A204.1 (cell line): Measurements from ENCODE around the gene OLFML1.

Experiments used
- FAIRE-seq: peaks from 2 replicates; lab custom pipeline; 2012; peaks lifted over from hg19 to GRCh38; lab: Jason Lieb, UNC

OLFML1 gene

DNA sequence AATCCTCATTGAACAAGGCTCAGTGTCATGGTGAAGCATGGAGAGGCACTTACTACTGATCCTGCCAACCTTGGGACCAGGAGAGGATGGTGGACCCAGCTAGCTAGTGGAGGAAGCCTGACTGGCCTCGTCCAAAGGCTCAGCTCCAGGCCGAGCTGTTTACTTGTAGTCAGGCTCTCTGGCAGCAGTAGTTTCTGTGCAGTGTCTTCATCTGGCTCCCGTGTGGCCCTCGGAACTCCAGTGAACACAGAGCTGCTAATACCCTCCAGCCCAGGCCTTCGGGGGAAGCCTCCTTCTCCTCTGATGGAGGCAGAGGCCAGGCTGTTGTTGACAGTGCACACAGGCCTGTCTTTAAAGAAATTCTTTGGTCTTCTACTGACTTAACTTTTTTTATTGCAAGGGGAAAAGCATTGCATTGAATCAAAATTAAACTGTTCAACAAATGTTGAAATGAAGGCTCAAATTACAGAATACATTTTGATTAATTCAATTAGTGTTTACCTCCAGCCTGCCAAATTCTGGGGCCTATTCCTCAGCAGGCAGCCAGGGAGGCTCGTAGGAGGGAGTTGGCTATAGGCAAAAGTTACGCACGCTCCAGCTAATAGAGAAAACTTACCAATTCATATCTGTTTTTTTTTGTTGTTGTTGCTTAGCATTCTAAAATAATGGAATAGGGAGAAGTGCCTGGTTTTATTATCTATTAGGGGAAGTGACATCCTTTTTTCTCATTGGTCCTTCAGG lies 47.3 kb downstream of the OLFML1 start:
- FAIRE-seq: no peak

DNA sequence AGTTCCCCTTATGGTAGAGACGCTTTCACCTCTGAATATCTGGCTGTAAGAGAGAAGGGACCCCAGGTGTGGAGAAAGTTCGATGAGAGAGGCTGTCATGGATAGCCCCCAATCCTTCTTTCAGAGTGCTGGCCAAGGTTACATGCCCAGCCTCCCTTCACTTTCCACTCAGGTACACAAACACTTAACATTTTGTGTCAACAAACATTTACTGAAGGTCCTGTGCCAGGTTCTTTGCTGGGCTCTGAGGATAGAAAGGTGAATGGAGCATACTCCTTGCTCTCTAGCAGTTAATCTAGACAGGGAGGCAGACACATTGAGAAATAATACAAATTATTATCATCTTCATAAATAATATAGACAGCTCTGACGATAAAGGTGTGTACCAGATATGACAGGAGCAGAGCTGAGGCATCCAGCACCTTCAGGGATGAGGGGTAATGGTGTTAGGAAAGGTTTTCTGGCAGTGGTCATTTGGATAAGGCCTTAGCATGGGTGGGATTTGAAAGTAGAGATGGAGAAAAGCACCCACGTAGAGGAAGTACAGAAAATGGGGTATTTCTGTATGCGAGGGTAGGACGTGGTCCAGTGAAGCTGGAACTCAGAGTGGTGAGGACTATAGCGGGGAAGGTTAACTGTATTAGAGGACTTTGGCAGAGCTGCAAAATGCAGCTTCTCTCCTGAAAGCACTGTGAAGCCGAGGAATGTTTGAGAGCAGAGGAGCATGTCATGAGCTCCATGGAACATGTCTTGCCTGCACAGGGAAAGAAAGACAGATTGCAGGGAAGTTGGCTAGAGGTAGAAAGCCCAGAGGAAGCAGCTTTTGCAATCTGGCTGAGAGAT lies 48.1 kb downstream of the OLFML1 start:
- FAIRE-seq: no peak

DNA sequence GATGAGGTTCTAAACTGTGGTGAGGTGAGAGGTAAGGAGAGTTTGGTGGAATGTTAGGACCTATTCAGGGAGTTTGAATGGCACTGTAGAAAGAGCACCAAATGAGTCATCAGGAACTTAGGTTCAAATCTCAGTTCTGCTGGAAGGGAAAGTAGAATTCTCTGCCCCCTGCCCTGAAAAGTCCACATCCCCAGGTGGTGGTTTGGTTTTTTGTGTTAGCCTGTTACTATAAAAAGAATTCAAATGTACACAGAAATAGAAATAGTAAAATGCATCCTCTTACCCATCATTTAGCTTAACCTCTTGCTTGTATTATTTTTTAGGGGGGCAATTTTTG lies 48.7 kb downstream of the OLFML1 start:
- no peak for FAIRE-seq

DNA sequence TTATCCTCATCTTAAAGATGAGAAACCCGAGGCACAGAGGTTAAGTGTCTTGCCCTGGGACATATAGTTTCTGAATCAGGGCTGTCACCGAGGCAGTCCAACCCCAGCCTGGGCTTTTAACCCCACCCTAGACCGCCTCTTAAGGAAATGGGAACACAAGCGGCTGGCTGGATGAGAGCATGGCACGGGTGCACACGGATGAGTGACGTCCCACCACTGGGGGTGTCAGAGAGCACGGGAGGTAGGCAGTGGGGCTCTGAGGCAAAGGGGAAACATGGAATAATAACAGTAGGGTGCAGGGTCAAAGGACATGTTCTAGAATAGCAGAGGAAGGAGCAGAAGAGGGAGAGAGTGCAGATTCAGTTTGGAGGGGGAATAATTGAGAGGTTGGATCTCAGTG lies 50.8 kb downstream of the OLFML1 start:
- FAIRE-seq: no peak

DNA sequence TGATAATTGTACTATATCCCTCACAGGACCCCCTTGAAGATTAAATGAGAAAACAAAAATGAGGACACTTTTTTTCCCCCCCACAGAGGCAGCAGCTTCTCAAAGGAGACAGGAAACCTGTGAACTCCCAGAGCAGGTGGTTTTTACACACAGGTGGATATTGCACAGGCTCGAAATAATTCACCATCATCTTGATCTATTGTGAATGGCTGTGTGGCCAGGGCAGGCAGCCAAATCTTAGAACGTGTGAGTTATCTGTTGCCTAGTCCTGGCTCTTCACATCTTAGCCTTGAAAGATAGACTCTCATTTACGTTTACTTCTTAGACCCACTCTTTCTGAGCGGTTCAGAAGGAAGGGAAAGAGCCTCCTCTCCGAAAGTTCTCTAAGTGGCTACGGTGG lies 52.0 kb downstream of the OLFML1 start:
- no peak for FAIRE-seq

DNA sequence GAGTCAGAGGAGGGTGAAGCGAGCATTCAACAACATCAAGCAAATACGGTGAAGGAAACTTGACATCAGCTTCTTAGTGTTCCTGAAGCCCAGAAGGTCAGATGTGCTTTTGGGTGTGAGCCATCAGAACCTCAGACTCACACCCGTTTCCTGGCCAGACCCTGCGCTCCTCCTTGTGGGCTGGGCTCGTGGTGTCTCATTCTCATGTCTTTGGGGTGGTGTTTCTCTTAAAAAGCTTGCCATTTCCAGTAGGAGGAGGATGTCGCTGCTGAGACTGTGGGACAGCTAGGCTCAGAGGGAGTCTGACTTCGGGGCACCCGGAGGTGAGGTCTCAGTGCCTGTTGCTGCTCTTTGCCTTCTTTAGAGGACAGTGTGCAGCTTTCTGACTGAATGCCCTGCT lies 52.7 kb downstream of the OLFML1 start:
- FAIRE-seq: no peak

DNA sequence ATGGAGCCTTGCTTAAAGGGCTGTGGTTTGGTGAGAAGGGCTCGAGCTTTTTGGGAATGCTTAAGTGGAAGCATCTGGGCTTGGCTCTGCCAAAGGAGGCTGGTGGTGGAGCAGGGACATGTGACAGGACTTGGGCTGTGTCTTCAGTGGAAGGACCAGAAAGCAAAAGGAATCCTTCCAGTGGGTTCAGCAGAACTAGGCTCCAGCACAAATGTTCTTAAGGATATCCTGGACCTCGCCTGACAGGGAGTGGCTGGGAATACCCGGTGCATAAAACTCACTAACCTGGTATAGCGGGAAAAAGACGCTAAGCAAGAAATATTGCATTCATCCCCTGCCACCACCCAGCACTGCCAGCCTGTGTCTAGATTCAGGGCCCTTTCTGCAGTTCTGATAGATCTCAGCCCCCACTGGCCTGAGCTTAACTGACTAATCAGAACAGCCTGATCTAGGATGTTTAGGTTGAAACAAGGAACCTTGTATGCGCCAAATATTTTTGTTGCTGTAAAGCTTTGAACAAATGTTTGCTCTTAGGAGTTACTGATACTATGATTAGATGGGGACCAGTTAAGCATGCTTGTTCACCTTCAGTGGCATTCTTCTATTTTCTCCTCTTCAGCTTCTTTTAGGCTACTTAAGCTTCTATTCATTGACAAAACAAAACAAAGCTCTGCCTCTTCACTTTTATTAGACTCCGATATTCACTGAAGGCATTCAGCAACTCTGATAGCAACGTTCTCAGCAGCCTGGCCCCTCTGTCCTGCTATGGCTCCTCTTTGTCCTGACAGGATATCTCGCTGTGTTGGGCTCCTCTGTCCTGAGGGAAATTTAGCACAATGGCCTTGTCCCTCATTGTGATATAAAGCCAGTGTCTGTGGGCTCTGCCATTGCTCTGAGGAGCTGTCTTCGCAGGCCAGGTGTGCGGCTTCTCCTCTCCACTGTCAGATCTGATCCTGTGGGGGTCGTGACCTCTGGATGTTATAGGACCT lies 53.5 kb downstream of the OLFML1 start:
- FAIRE-seq: no peak

DNA sequence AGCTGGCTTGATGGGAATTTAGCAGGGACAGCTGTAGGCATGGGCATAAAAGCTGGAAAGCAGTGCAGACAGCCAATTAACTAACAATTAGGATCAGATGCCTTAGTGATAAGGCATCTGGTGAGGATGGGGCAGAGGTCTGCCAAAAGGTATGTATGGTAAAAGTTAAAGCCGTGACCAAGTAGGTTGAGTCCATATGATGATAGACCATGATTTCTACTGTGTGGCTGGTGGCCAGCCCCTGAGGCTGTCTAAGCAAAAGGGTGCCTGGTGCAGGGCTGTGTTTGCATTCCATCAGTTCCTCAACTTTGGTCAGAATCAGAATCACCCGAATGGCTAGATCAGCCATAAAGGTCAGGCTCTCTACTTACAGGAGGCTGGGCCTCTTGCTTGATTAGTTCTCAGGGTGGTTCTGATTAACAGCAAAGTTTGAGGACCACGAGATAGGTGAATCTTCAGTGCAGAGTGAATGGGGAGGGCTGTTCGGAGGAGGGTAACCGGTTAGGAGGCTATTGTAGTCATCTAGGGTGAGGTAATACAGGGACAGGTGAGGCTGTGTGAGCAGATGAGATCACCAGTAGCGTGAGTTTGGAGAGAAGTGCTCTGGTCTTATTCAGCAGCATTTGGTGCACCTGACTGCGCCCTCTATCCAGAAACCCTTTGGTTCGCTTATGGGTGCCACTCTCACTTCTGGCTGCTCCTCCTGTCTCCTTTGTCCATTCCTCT lies 55.7 kb downstream of the OLFML1 start:
- FAIRE-seq: no peak

DNA sequence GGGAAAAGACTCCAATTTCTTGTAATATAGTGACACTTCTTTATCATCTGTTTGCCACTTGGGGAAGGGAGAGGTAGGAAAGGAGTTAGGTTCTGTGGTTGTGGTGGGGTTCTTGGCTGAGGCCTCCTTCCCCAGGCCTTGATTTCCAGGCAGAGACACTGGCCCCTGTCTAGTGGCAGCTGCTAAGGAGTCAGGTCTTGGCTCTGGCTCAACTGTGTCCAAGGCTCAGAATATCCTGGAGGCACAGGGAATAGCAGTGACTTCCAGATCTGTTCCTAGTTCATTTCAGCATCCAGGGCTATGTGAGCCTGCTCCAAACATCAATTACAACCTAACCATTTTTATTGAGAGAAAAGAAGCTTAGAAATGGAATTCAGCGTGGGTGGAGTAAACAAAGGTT lies 58.0 kb downstream of the OLFML1 start:
- FAIRE-seq: no peak

DNA sequence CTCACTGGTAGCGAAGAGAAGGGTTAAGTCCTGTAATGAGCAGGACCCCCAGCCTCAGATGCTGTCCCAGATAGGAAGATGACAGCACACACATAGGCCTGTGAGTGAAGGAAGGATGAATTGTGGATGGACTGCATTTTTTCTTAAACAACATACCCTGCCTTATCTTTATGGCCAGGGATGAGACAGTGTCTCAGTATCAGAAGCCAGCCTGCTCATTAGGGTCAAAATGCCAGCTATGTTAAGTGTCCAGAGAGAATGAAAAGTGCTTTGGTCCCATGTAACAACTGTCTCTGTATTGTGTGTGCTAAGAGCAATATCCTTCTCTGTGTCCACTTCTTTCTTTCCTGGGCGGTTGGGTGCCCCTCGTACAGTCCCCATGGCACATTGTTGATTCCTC lies 58.7 kb downstream of the OLFML1 start:
- no peak for FAIRE-seq

DNA sequence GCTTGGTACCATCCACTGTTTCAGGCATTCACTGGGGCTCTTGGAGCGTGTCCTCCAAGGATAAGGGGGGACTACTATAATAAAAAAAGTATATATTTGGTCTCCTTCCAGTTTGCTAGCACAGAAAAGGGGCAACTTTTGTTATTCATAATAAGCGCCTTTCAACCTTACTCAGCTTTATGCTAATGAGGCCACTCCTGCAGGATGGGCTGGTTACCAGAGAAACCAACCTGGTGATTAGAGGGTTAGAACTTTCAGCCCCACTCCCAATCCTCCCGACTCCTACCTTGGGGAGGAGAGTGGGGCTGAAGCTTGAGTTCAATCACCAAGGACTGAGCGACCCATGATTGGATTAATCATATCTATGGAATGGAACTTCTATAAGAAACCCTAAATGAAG lies 60.3 kb downstream of the OLFML1 start:
- FAIRE-seq: no peak

DNA sequence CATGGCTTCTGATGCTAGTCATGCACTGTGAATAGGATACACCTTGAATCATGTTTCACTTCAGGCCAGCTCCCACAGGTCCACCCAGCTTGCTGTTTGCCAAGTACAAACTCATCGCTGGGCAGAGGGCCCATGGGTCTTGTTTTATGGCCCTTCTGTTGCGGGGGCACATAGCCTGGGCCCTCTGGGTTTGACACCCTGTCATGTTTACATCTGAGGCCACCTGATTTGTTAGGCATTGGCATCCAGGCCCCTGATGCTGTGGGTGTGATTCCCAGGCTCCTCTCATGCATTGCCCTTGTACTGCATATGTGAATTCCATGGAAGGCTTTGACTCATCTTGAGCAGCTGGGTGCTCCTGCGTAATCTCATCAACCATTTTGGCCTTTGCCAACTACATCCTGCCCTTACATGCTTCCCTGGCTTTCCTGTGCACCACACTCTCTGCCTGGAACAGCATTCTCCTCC lies 61.1 kb downstream of the OLFML1 start:
- FAIRE-seq: no peak

DNA sequence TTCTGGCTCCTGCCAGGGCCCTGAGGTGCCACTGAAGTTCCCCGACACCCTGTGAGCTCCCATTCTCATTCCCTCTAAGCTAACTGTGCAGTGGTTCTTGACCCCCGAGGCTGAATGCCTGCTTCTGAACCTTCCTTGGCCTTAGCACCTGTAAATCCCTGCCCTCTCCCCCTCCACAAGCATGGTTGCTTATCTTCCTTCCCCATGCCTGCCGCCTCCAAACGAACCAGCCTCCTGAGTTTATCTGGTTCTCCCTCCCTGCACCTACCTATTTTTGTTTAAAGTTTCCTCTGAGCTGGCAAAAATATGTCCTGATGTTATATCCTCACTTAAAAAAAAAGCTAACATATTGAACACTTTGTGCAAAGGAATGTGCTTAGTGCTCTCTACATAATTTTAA lies 62.4 kb downstream of the OLFML1 start:
- no peak for FAIRE-seq

DNA sequence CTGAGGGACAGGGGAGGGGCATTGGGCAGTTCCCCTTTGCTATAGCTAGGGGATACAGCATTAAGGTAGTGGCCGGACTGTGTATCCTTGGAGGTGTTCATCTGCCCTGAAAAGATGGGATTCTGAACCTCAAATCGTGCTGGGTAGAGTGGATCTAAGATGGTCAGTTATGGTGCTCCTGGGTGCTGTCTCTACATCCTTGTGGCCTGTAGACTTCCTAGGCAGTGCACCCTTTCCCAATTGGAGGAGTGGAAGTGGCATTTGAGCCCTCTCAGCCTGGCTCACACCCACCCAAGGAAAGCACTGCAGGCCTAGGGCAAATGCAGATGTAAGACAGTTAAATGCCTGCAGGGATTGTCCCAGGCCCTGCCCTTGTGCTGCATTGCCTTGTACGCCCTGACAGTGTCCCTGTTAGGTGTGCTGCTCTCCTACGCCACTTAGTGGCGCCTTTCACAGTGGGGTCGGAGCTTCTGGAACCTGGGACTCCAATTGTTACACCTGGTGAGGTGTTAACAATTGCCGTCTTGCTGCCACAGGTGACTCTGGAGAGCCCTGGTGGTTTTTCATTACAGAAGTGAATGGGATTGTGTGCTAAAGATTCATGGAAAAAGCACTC lies 63.5 kb downstream of the OLFML1 start:
- no peak for FAIRE-seq

DNA sequence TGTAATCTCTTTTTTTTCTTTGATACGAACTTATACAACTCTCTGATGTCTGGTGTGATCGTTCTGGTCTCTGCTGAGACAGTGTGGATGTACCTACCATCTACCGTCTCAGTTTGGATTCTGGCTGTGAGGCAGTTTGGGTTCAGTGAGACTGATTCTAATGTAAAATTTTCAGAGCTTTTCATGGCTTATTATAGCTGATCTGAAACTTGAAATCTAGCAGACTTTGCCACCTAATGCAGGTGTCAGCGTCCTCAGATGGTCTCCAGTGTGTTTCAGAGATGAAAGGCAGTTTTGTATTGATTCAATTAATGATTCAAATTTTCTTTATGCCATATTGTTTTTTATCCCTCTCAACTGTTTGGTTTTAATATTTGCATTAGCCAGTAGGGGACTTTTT lies 64.4 kb downstream of the OLFML1 start:
- FAIRE-seq: no peak

DNA sequence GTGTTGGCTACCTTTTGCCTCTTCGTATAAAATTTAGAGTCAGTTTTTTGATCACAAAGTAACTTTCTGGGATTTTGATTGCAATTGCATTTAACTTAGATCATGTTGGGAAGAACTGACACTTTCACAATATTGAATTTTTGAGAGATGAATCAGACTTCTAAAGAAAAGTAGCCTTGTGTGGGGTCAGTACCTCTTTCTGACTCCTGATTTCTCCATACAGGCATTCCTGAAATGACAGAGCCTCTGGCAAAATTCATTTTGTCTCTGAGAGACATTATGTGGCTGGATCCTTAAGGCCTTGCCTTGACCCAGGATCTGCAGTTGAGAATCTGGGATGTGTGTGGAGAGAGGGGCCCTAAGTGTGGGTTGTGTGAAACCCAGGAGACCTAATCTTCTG lies 66.3 kb downstream of the OLFML1 start:
- no peak for FAIRE-seq

DNA sequence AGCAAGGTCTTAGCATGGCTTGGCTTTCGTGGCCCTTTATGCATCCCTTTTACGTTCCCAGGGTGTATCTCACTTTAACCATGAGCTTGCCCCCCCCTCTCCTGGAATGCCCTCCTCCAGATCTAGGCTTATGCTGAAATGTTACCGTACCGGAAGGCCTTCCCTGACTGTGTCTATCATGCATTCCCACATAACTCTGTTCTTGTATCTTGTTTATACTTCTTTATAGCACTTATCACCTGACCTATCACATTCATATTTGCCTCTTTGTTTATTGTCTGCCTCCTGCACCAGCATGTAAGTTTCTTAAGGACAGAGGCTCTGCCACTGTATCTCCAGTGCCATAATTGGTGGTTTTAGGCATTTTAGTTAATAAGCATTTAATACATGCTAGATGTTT lies 67.4 kb downstream of the OLFML1 start:
- FAIRE-seq: no peak

DNA sequence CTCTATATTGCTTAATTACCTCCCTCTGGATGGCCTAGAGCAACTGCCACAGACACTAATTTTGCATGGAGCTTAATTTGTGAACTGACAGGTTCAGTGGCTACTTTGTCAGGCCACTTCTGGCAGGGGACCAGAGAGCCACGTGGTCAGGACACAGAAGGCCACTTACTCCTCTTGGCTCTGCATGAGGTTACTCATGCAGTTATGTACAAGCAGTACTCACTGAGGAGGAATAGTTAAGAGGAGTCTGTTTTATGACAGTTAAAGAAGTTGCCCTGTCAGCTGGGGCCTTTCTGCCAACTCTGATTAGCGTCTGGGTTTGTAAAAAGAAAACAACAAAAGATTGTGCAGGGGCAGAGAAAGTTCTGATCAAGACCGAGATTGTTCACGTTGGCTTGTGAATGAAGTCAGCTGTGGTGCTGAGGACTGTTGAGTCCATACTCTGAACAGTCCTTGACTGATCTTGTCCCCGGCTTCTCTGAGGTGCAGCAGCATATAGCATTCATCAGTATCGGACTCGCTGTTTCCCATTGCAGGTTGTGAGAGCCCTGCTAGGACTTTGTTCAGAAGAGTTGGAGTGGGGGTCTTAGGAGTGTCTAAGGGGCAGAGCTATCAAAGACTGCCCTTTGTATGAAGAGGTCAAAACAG lies 69.9 kb downstream of the OLFML1 start:
- no peak for FAIRE-seq

DNA sequence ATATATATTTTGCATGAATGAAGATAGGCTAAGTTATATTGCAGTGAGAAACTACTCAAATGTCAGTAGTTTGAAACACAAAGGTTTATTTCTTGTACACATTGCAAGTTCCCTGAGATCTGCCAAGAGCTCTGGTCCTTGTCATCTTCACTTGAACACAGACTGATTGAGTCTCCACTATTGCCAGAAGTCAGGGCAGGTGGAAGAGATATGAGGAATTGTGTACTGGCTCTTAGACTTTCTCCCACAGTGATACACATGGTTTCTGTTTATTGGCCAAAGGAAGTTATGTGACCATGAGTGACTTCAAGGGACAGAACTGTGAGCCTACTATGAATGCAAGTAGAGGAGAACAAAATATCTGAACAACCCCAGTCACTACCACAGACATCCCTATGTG lies 72.7 kb downstream of the OLFML1 start:
- FAIRE-seq: no peak

DNA sequence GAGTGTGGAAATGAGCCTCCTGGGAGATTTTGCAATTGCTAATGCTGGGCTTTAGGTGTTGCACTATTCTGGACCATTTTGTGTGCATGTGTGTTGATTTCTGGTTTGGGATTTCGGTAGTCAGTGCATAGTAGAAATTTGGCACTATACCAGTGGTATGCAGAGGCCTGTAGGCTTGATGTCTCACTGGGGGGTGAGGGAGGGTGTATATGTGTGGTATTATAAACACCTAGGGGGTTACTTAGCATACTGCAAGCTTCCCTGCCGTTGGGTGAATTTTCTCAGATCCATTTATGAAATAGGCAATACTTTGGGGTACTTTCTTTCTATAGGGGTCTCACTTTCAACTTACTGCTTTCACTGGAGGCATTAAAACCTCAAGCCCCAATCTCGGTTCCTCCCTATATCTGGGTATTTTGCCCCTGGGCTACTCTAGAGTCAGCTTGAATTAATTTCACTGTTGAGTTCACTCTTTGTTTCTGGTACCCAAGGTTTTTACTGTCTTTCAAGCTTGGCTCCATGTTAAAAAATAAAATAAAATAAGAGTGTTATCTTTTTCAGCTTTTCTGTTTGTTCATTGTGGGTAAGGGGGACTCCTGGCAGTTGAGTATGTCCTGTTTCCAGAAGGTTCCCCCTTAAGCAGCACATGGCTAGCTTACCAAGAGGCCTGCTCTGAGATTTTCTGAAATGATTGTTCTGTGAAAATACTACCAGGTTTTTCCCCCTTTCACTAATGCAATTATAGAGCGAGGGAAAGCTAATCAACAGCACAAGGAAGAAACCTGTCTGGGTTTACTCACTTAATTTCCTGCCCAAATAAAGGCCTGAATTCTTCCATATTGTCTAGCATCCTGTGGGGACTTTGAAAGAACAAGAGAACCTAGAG lies 74.3 kb downstream of the OLFML1 start:
- no peak for FAIRE-seq
